Small intestine (tissue), 7 donors: ENCODE measurements around the gene DBP. TPM values are rescaled to one million over a fixed set of nuclear protein-coding genes. Genes with fewer than 3 reads are reported as not detected.

Source experiments
- DNase-seq, 2 donors: peaks; one replicate each; pipeline versions ENCODE4 v3.0.0 to v3.0.0-alpha.2; 2013
- FAIRE-seq: peaks from 2 replicates; lab custom pipeline; 2012; peaks lifted over from hg19 to GRCh38; lab: Jason Lieb, UNC
- H3K27ac ChIP-seq, 3 donors: one replicate each; pipeline ENCODE4 v1.5.1; 2013; ENCODE audit warnings: low read length in 2 of 3, mild to moderate bottlenecking in 2 of 3, control low read depth in 1 of 3, inconsistent platforms in 1 of 3, low read depth in 1 of 3, moderate library complexity in 1 of 3
- H3K27me3 ChIP-seq, 3 donors: one replicate each; pipeline ENCODE4 v1.6.1; 2013; ENCODE audit warnings: low read length in 3 of 3, inconsistent platforms in 1 of 3; ENCODE audit not compliant: control insufficient read depth in 3 of 3, insufficient read depth in 3 of 3
- H3K36me3 ChIP-seq, 3 donors: one replicate each; pipeline ENCODE4 v1.6.1; 2013; ENCODE audit warnings: low read length in 3 of 3, inconsistent platforms in 1 of 3, low read depth in 1 of 3, mild to moderate bottlenecking in 1 of 3, moderate library complexity in 1 of 3; ENCODE audit not compliant: control insufficient read depth in 3 of 3, insufficient read depth in 2 of 3
- H3K4me1 ChIP-seq, 3 donors: one replicate each; pipeline ENCODE4 v1.6.1; 2013; ENCODE audit warnings: low read length in 2 of 3, inconsistent platforms in 1 of 3, low read depth in 1 of 3, mild to moderate bottlenecking in 1 of 3, moderate library complexity in 1 of 3; ENCODE audit not compliant: control insufficient read depth in 3 of 3, insufficient read depth in 2 of 3
- H3K4me3 ChIP-seq, 3 donors: one replicate each; pipeline ENCODE4 v1.5.1; 2013; ENCODE audit warnings: low read length in 3 of 3, control low read depth in 1 of 3, inconsistent platforms in 1 of 3, low read depth in 1 of 3, mild to moderate bottlenecking in 1 of 3, moderate library complexity in 1 of 3
- H3K9me3 ChIP-seq, 2 donors: one replicate each; pipeline ENCODE4 v1.6.1; 2013; ENCODE audit warnings: low read depth in 1 of 2, low read length in 1 of 2; ENCODE audit not compliant: control insufficient read depth in 2 of 2, insufficient read depth in 1 of 2
- WGBS, 3 donors: extraction: QIAGEN DNeasy Blood & Tissue Kit; methylation state at CpG; one replicate each; pipeline ENCODE4 v1.1.7; 2013; 5-methylcytosine and 5-hydroxymethylcytosine counted together
- polyA plus RNA-seq, 4 donors: library from polyadenylated mRNA; stranded (reverse) in 3 of 4; unstranded in 1 of 4; fragments of 200-250 nt in 3 of 4; fragments of 120-200 nt in 1 of 4; gene quantifications; one replicate each; pipeline versions ENCODE4 v1.2.1 to v1.2.3, GENCODE V29; 2013
- donor health status: healthy with polysubstance abuse.
- donor health status: control.
- donor health status: control.
- donor health status: Bipolar disorder and iron deficiency.
- donor health status: healthy.

DBP gene
- polyA plus RNA-seq, 4 donors, result 7.1 to 40.3 (median 23.9) TPM

GRCh38 chr19:48591021-48591420 is 46.2 kb downstream of the DBP start:
- Histone ChIP-seq H3K27me3 (no peaks in the 10 kb centered on the region), H3K4me3 (no peak overlapping the region), H3K9me3 (no peaks in the 10 kb centered on the region), H3K36me3 (no peaks in the 10 kb centered on the region), H3K27ac (no peak overlapping the region), H3K4me1 (peaks cover 0 to 3% (median 0%) of the 10 kb centered on the region in 3 donors)
- FAIRE-seq, result no peak
- no peak for DNase-seq
- 80 to 95% (median 92%) methylated on average over 5 of the region's 5 CpGs for WGBS, 3 donors

GRCh38 chr19:48588670-48589401 is 48.3 kb downstream of the DBP start:
- no peak for FAIRE-seq
- Histone ChIP-seq H3K4me3 (peak overlapping the region in 2 of 3 donors; percentile 19), H3K27me3 (no peaks in the 10 kb centered on the region), H3K9me3 (peaks cover 0 to 8% of the 10 kb centered on the region in 2 donors), H3K27ac (no peak overlapping the region), H3K36me3 (no peaks in the 10 kb centered on the region), H3K4me1 (peaks cover 0 to 6% (median 0%) of the 10 kb centered on the region in 3 donors)
- 3 to 5% (median 4%) methylated on average over 36 of the region's 36 CpGs for WGBS, 3 donors
- DNase-seq, result peak; percentile 87 to 95

GRCh38 chr19:48587387-48587786 is 49.8 kb downstream of the DBP start:
- Histone ChIP-seq H3K27me3 (no peaks in the 10 kb centered on the region), H3K27ac (no peak overlapping the region), H3K4me3 (no peak overlapping the region), H3K4me1 (peaks cover 0 to 6% (median 0%) of the 10 kb centered on the region in 3 donors), H3K36me3 (no peaks in the 10 kb centered on the region), H3K9me3 (peaks cover 0 to 8% of the 10 kb centered on the region in 2 donors)
- 88 to 92% (median 91%) methylated on average over 3 of the region's 3 CpGs for WGBS, 3 donors
- FAIRE-seq (no peak), DNase-seq (no peak)

GRCh38 chr19:48582168-48582567 is 55.0 kb downstream of the DBP start:
- Histone ChIP-seq H3K4me1 (peaks cover 0 to 3% (median 0%) of the 10 kb centered on the region in 3 donors), H3K4me3 (no peak overlapping the region), H3K27ac (no peak overlapping the region), H3K9me3 (peaks cover 0 to 8% of the 10 kb centered on the region in 2 donors), H3K27me3 (no peaks in the 10 kb centered on the region), H3K36me3 (no peaks in the 10 kb centered on the region)
- no peak for FAIRE-seq
- no peak for DNase-seq
- 64 to 75% (median 72%) methylated on average over 2 of the region's 2 CpGs for WGBS, 3 donors

Other genes starting within 250 kb of the DBP start
- gene KDELR1, start 245.8 kb downstream of the DBP start, polyA plus RNA-seq, result 100 to 1,000 TPM in 3 of 4 donors, 10 to 100 TPM in 1; 95.4 to 288 (median 166) TPM
- gene GRIN2D, start 243.7 kb downstream of the DBP start, polyA plus RNA-seq, result under 1 TPM in 2 of 4 donors, not detected in 2; 0.25 to 0.27 TPM
- 10 to 100 TPM in 2 of 4 donors, 1 to 10 TPM in 2; 5.6 to 19.5 (median 12.8) TPM for gene GRWD1, start 191.4 kb downstream of the DBP start, polyA plus RNA-seq
- gene KCNJ14, start 181.8 kb downstream of the DBP start, polyA plus RNA-seq, result under 1 TPM; 0.22 to 0.80 (median 0.35) TPM
- gene CYTH2, start 168.0 kb downstream of the DBP start, polyA plus RNA-seq, result 10 to 100 TPM; 44.3 to 55.1 (median 54.8) TPM
- 1 to 10 TPM; 3.6 to 7.6 (median 7.1) TPM for gene LMTK3, start 125.5 kb downstream of the DBP start, polyA plus RNA-seq
- 10 to 100 TPM in 3 of 4 donors, 1 to 10 TPM in 1; 3.4 to 28.1 (median 12.3) TPM for gene SULT2B1, start 85.2 kb downstream of the DBP start, polyA plus RNA-seq
- gene SPACA4, start 30.6 kb downstream of the DBP start, polyA plus RNA-seq, result 1 to 10 TPM in 1 of 4 donors, under 1 TPM in 1, not detected in 2; 0.22 to 4.9 TPM
- gene FAM83E, start 22.3 kb downstream of the DBP start, polyA plus RNA-seq, result 100 to 1,000 TPM in 1 of 4 donors, 10 to 100 TPM in 3; 76.6 to 104 (median 93.5) TPM
- gene RPL18, start 18.2 kb downstream of the DBP start, polyA plus RNA-seq, result 1,000 to 10,000 TPM; 2,041 to 3,184 (median 2,596) TPM
- gene SPHK2, start 17.9 kb downstream of the DBP start, polyA plus RNA-seq, result 10 to 100 TPM; 22.1 to 85.7 (median 49.9) TPM
- gene CA11, start 8.8 kb upstream of the DBP start, polyA plus RNA-seq, result 10 to 100 TPM in 1 of 4 donors, 1 to 10 TPM in 3; 3.8 to 21.2 (median 6.5) TPM
- gene NTN5, start 35.6 kb upstream of the DBP start, polyA plus RNA-seq, result under 1 TPM in 2 of 4 donors, not detected in 2; 0.24 to 0.32 TPM
- gene FUT2, start 58.6 kb upstream of the DBP start, polyA plus RNA-seq, result 100 to 1,000 TPM in 3 of 4 donors, 10 to 100 TPM in 1; 64.8 to 201 (median 117) TPM
- gene MAMSTR, start 82.3 kb upstream of the DBP start, polyA plus RNA-seq, result 1 to 10 TPM in 2 of 4 donors, under 1 TPM in 1, not detected in 1; 0.89 to 7.7 (median 1.1) TPM
- gene RASIP1, start 103.2 kb upstream of the DBP start, polyA plus RNA-seq, result 10 to 100 TPM in 1 of 4 donors, 1 to 10 TPM in 3; 1.3 to 13.5 (median 4.1) TPM
- under 1 TPM in 2 of 4 donors, not detected in 2; 0.31 to 0.45 TPM for gene IZUMO1, start 109.5 kb upstream of the DBP start, polyA plus RNA-seq
- 1 to 10 TPM in 2 of 4 donors, under 1 TPM in 2; 0.22 to 7.8 (median 1.1) TPM for gene FUT1, start 115.3 kb upstream of the DBP start, polyA plus RNA-seq
- under 1 TPM in 1 of 4 donors, not detected in 3; 0.09 TPM for gene FGF21, start 118.1 kb upstream of the DBP start, polyA plus RNA-seq
- 10 to 100 TPM; 16.2 to 70.9 (median 30.2) TPM for gene BCAT2, start 173.7 kb upstream of the DBP start, polyA plus RNA-seq
- 100 to 1,000 TPM in 1 of 4 donors, 10 to 100 TPM in 1, 1 to 10 TPM in 1, not detected in 1; 4.4 to 102 (median 11.6) TPM for gene HSD17B14, start 199.1 kb upstream of the DBP start, polyA plus RNA-seq
- 10 to 100 TPM in 2 of 4 donors, 1 to 10 TPM in 2; 4.0 to 20.3 (median 12.8) TPM for gene PLEKHA4, start 231.2 kb upstream of the DBP start, polyA plus RNA-seq
- gene PPP1R15A, start 235.0 kb upstream of the DBP start, polyA plus RNA-seq, result 10 to 100 TPM; 52.8 to 73.0 (median 60.6) TPM